ENCODE results near the gene MROH2B.

The MROH2B gene

GRCh38 chr5:40999142-40999541 lies 72.0 kb downstream of the MROH2B start:
- Mint-ChIP-seq H3K27ac (no peak overlapping the region), H3K36me3 (no peaks in the 10 kb centered on the region), H3K4me1 (no peaks in the 10 kb centered on the region), H3K27me3 (no peaks in the 10 kb centered on the region), H3K9me3 (peaks cover 0 to under 1% of the 10 kb centered on the region in 2 donors), H3K4me3 (no peak overlapping the region)
- ATAC-seq (replicated peaks), result no peak
- DNase-seq, result no peak

- no peak overlapping the region for H3K27ac Mint-ChIP-seq
- H3K36me3 Mint-ChIP-seq, result no peaks in the 10 kb centered on the region
- ATAC-seq (replicated peaks) (no peak), DNase-seq (no peak)
- H3K4me3 Mint-ChIP-seq, result no peak overlapping the region
- no peaks in the 10 kb centered on the region for H3K27me3 Mint-ChIP-seq
- peaks cover 0 to 5% of the 10 kb centered on the region in 2 donors for H3K9me3 Mint-ChIP-seq
- H3K4me1 Mint-ChIP-seq, result no peaks in the 10 kb centered on the region
Measured at GRCh38 chr5:40995801-40996586, 75.1 kb downstream of the MROH2B start.

GRCh38 chr5:40991981-40992559 lies 79.1 kb downstream of the MROH2B start:
- ATAC-seq (replicated peaks) (no peak), DNase-seq (no peak)
- Mint-ChIP-seq H3K27me3 (no peaks in the 10 kb centered on the region), H3K4me3 (no peak overlapping the region), H3K9me3 (peaks cover 0 to 5% of the 10 kb centered on the region in 2 donors), H3K4me1 (no peaks in the 10 kb centered on the region), H3K27ac (no peak overlapping the region), H3K36me3 (no peaks in the 10 kb centered on the region)

- Mint-ChIP-seq H3K9me3 (peaks cover 5 to 11% of the 10 kb centered on the region in 2 donors), H3K36me3 (no peaks in the 10 kb centered on the region), H3K27ac (no peak overlapping the region), H3K27me3 (no peaks in the 10 kb centered on the region), H3K4me1 (no peaks in the 10 kb centered on the region), H3K4me3 (no peak overlapping the region)
- DNase-seq (no peak), ATAC-seq (replicated peaks) (no peak)
Measured at GRCh38 chr5:40991168-40991980, 79.8 kb downstream of the MROH2B start.

- no peaks in the 10 kb centered on the region for H3K36me3 Mint-ChIP-seq
- no peak for ATAC-seq (replicated peaks)
- H3K4me3 Mint-ChIP-seq, result no peak overlapping the region
Measured at GRCh38 chr5:40988746-40989510, 82.2 kb downstream of the MROH2B start.

GRCh38 chr5:40987349-40987748 lies 83.8 kb downstream of the MROH2B start:
- H3K36me3 Mint-ChIP-seq, result no peaks in the 10 kb centered on the region
- no peak overlapping the region for H3K27ac Mint-ChIP-seq
- H3K4me3 Mint-ChIP-seq, result no peak overlapping the region
- ATAC-seq (replicated peaks) (no peak), DNase-seq (no peak)
- no peaks in the 10 kb centered on the region for H3K4me1 Mint-ChIP-seq
- no peaks in the 10 kb centered on the region for H3K27me3 Mint-ChIP-seq
- H3K9me3 Mint-ChIP-seq, result peaks cover 5 to 7% of the 10 kb centered on the region in 2 donors

More at GRCh38 chr5:40988746-40989510, 82.2 kb downstream of the MROH2B start:
- no peak for DNase-seq
- Mint-ChIP-seq H3K4me1 (no peaks in the 10 kb centered on the region), H3K27me3 (no peaks in the 10 kb centered on the region), H3K9me3 (peaks cover 5 to 8% of the 10 kb centered on the region in 2 donors), H3K27ac (no peak overlapping the region)

- DNase-seq (no peak), ATAC-seq (replicated peaks) (no peak)
- Mint-ChIP-seq H3K27ac (no peak overlapping the region), H3K4me3 (no peak overlapping the region), H3K27me3 (no peaks in the 10 kb centered on the region), H3K36me3 (no peaks in the 10 kb centered on the region), H3K4me1 (no peaks in the 10 kb centered on the region), H3K9me3 (peaks cover 5 to 7% of the 10 kb centered on the region in 2 donors)
Measured at GRCh38 chr5:40986666-40987065, 84.5 kb downstream of the MROH2B start.

- no peaks in the 10 kb centered on the region for H3K27me3 Mint-ChIP-seq
- no peaks in the 10 kb centered on the region for H3K36me3 Mint-ChIP-seq
- no peaks in the 10 kb centered on the region for H3K4me1 Mint-ChIP-seq
- DNase-seq (no peak), ATAC-seq (replicated peaks) (no peak)
- no peak overlapping the region for H3K27ac Mint-ChIP-seq
- no peak overlapping the region for H3K4me3 Mint-ChIP-seq
- H3K9me3 Mint-ChIP-seq, result peaks cover 5 to 7% of the 10 kb centered on the region in 2 donors
Measured at GRCh38 chr5:40985501-40985900, 85.6 kb downstream of the MROH2B start.

- H3K27me3 Mint-ChIP-seq, result no peaks in the 10 kb centered on the region
- H3K4me1 Mint-ChIP-seq, result no peaks in the 10 kb centered on the region
- peaks cover 5 to 7% of the 10 kb centered on the region in 2 donors for H3K9me3 Mint-ChIP-seq
- H3K4me3 Mint-ChIP-seq, result no peak overlapping the region
- no peak for DNase-seq
- no peak for ATAC-seq (replicated peaks)
- H3K36me3 Mint-ChIP-seq, result no peaks in the 10 kb centered on the region
- H3K27ac Mint-ChIP-seq, result no peak overlapping the region
Measured at GRCh38 chr5:40984884-40985283, 86.3 kb downstream of the MROH2B start.

- H3K36me3 Mint-ChIP-seq, result no peaks in the 10 kb centered on the region
- no peaks in the 10 kb centered on the region for H3K27me3 Mint-ChIP-seq
- H3K4me3 Mint-ChIP-seq, result no peak overlapping the region
- H3K9me3 Mint-ChIP-seq, result peaks cover 5 to 7% of the 10 kb centered on the region in 2 donors
- DNase-seq, result no peak
- no peak overlapping the region for H3K27ac Mint-ChIP-seq
- no peaks in the 10 kb centered on the region for H3K4me1 Mint-ChIP-seq
- ATAC-seq (replicated peaks), result no peak
Measured at GRCh38 chr5:40983781-40984180, 87.4 kb downstream of the MROH2B start.

GRCh38 chr5:40981420-40981819 lies 89.7 kb downstream of the MROH2B start:
- Mint-ChIP-seq H3K27me3 (no peaks in the 10 kb centered on the region), H3K27ac (no peak overlapping the region), H3K4me1 (no peaks in the 10 kb centered on the region), H3K4me3 (no peak overlapping the region), H3K36me3 (no peaks in the 10 kb centered on the region), H3K9me3 (peaks cover 0 to 1% of the 10 kb centered on the region in 2 donors)
- ATAC-seq (replicated peaks), result no peak
- DNase-seq, result no peak

GRCh38 chr5:40976836-40977235 lies 94.3 kb downstream of the MROH2B start:
- no peak overlapping the region for H3K27ac Mint-ChIP-seq
- DNase-seq, result no peak
- no peaks in the 10 kb centered on the region for H3K36me3 Mint-ChIP-seq
- no peaks in the 10 kb centered on the region for H3K27me3 Mint-ChIP-seq
- no peaks in the 10 kb centered on the region for H3K9me3 Mint-ChIP-seq
- ATAC-seq (replicated peaks), result no peak
- H3K4me3 Mint-ChIP-seq, result no peak overlapping the region
- no peaks in the 10 kb centered on the region for H3K4me1 Mint-ChIP-seq

- H3K27ac Mint-ChIP-seq, result no peak overlapping the region
- no peaks in the 10 kb centered on the region for H3K27me3 Mint-ChIP-seq
- H3K36me3 Mint-ChIP-seq, result no peaks in the 10 kb centered on the region
- ATAC-seq (replicated peaks) (no peak), DNase-seq (no peak)
- H3K4me3 Mint-ChIP-seq, result no peak overlapping the region
- H3K9me3 Mint-ChIP-seq, result no peaks in the 10 kb centered on the region
- no peaks in the 10 kb centered on the region for H3K4me1 Mint-ChIP-seq
Measured at GRCh38 chr5:40976041-40976440, 95.1 kb downstream of the MROH2B start.

- H3K9me3 Mint-ChIP-seq, result no peaks in the 10 kb centered on the region
- DNase-seq (no peak), ATAC-seq (replicated peaks) (no peak)
- H3K27me3 Mint-ChIP-seq, result no peaks in the 10 kb centered on the region
- no peak overlapping the region for H3K27ac Mint-ChIP-seq
- no peaks in the 10 kb centered on the region for H3K4me1 Mint-ChIP-seq
- no peaks in the 10 kb centered on the region for H3K36me3 Mint-ChIP-seq
- no peak overlapping the region for H3K4me3 Mint-ChIP-seq
Measured at GRCh38 chr5:40973364-40974004, 97.7 kb downstream of the MROH2B start.
